Stimulated activated CD8-positive, alpha-beta memory T cell treated with anti-CD3 and anti-CD28 coated beads, Interleukin-4, amount 100 ng/mL, for 48 hours (primary cell): Measurements from ENCODE around the gene UFSP1.
"Not testable (repeated sequence)": the region's sequence is repeated elsewhere in the genome, so short reads cannot be mapped to it uniquely, and the experiment has no call there.

ENCODE experiments used
- DNase-seq: peaks from one replicate; pipeline ENCODE4 v3.0.0-alpha.2; 2020

Gene UFSP1

DNA sequence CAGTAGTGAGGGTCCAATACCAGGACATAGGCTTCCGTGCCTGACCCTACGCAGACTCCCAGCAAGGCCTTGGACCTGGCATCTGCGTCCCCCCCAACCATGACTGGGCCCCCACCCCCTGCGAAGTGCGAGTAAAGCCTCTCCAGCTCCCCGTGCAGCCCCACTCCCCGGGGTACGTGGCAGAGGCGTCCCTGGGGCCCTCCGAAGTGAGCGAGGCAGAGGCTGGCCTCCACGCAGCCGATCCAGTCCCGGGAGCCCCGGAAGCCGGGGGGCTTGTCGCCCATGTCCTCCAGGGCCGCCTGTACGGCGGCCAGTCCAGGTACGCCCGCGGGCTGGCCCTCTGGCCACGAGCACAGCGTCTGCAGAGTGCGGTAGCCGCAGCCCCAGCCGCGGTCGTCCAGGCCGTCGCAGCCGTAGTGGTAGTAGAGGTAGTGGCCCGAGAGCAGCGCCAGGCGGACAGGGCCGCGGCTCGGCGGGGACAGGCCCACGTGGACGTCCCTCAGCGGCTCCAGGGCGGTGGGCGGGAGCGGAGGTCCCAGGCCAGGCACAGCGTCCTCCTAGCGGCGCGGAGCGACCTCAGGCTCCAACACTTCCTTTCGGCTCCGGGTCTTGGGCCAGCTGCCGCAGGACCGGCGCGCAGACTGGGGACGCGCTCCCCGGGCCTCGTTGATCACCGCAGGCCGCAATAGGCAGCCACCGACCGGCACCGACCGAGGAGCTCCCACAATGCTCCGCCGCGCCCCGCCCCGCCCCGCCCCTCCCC, at the start of gene UFSP1:
UFSP1 (minus strand) TSS at position 728 of the 763 bp plus-strand sequence; CDS start at position 284, 444 bp downstream.
- no peak for DNase-seq

DNA sequence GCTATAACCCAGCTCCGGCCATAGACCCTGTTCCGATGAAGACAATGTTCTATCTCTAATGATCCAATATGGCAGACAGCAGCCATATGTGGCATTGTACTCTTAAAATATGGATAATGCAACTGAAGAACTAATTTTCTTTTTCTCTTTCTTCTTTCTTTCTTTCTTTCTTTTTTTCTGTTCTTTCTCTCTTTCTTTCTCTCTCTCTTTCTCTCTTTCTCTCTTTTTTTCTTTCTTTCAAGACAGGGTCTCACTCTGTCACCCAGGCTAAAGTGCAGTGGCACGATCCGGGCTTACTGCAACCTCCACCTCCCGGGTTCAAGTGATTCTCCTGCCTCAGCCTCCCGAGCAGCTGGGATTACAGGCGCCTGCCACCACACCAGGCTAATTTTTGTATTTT, 46.7 kb upstream of the UFSP1 start:
- DNase-seq: not testable (repeated sequence)

DNA sequence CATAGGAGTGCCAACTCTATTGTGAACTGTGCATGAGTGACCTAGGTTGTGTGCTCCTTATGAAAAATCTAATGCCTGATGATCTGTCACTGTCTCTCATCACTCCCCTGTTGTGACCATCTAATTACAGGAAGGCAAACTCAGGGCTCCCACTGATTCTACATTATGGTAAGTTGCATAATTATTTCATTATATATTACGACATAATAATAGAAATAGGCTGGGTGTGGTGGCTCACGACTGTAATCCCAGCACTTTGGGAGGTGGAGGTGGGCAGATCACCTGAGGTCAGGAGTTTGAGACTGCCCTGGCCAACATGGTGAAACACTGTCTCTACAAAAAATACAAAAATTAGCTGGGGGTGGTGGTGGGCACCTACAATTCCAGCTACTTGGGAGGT, 45.9 kb upstream of the UFSP1 start:
- DNase-seq: not testable (repeated sequence)

DNA sequence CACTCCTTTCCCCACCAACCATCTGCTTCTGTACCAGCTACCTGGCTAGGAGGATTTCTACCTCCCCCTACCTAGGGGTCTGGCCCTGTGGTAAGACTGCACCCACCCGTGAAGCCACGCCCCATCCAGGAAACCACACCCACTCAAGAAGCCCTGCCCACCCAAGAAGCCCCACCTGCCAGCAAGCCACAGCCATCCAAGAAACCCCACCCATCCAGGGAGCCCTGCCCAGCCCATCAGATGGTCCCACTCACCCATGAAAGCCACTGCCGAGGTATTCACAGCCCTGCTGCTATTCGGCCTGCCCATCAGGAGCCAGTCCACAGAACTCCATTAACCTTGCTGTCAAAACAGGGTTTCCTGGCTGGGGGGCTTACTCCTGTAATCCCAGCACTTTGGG, 44.2 kb upstream of the UFSP1 start:
- DNase-seq: no peak

DNA sequence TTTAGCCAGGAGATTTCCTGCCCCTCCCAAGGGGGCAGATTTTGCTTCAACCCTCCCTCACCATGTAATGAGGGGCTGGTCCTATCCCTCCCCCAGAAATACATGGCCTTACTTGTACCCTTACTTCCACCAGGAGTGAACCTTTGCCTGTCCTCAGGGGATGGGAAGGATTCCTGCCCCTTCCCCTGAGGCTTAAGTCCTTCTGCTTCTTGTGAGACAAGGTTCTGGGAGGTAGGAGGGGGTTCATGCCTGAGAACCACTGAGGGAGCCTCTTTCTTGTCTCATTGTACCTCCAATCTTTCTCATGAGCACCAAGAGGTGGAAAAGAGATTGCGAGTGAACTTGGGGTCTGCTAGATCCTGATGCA, 40.3 kb upstream of the UFSP1 start:
- DNase-seq: no peak

DNA sequence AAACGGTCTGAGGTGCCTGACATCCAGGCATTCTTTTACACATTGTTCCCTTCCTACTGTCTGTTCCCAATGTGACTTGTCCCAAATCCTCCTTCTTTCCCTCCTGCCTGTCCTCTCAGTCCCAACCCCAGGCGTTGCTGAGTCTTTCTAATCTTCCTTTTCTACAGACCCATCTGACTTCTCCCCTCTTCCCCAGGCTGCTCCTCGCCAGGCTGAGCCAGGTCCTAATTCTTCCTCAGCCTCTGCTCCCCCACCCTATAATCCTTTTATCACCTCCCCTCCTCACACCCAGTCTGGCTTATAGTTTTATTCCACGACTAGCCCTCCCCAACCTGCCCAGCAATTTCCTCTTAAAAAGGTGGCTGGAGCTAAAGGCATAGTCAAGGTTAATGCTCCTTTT, 34.1 kb upstream of the UFSP1 start:
- not testable (repeated sequence) for DNase-seq

DNA sequence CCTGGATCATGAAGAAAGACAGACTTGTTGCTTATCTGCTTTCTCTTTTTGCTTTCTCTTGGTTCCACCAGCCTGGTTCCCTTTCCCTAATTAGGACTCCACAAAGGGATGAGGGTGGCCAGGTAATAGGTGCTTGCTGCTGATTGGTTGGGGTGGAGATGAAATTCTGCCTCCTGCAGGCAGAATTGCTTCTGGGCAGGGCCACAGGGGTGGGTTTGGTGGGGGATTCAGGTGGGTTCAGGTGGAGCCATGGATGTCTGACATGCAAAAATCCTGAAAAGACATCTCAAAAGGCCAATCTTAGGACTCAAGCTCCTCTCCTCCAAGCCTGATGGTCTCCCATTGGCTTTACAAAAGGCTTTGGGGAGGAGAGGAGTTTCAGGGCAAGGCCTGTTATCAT, 31.5 kb upstream of the UFSP1 start:
- no peak for DNase-seq

DNA sequence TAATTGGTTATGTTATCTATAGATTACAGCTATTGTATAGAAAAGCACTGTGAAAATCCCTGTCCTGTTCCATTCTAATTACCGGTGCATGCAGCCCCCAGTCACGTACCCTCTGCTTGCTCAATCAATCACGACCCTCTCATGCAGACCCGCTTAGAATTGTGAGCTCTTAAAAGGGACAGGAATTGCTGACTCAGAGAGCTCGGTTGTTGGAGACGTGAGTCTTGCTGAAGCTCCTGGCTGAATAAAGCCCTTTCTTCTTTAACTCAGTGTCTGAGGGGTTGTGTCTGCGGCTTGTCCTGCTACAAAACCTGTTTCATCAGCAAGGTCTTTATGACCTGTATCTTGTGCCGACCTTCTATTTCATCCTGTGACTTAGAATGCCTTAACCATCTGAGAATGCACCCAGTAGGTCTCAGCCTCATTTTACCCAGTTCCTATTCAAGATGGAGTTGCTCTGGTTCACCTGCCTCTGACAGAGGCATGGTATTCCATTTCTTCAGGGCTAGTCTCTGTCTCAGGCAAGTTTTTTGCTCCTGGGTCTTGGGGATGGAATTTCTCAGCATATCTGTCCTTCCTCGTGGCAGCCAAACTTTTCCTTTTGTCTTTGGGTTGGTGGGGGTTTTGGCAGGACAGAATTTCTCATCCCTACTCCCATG, 30.4 kb upstream of the UFSP1 start:
- DNase-seq: not testable (repeated sequence)

DNA sequence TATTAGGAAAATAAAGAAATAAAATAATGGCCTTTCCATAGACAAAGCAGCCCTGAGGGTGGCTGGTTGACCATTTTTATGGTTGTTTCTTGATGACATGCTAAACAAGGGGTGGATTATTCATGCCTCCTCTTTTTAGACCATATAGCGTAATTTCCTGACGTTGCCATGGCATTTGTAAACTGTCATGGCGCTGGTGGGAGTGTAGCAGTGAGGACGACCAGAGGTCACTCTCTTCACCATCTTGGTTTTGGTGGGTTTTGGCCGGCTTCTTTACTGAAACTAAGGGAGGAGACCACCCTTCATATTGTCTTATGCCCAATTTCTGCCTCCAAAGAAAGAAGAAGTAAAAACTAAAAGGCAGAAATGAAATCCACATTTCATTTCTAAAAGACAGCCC, 29.8 kb upstream of the UFSP1 start:
- not testable (repeated sequence) for DNase-seq

DNA sequence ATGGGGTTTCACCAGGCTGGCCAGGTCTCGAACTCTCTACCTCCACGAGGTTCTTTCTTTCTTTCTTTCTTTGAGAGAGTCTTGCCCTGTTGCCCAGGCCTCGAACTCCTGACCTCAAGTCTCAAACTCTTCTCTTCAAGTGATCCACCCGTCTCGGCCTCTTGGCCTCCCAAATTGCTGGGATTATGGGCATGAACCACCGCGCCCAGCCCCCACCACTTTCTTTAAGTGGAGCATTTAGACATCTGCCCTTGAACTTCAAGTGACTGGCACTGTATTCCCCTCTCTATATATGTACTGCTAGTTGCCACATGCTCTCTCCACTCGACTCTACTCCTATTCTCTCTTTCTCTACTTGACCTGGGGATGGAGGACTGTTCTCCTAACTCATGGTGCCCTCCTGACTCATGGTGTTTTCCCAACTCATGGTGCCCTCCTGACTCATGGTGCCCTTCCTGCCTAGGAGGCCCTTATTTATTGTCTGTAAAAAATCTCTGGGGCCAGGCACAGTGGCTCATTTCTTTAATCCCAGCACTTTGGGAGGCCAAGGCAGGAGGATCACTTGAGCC, 25.4 kb upstream of the UFSP1 start:
- DNase-seq: no peak

DNA sequence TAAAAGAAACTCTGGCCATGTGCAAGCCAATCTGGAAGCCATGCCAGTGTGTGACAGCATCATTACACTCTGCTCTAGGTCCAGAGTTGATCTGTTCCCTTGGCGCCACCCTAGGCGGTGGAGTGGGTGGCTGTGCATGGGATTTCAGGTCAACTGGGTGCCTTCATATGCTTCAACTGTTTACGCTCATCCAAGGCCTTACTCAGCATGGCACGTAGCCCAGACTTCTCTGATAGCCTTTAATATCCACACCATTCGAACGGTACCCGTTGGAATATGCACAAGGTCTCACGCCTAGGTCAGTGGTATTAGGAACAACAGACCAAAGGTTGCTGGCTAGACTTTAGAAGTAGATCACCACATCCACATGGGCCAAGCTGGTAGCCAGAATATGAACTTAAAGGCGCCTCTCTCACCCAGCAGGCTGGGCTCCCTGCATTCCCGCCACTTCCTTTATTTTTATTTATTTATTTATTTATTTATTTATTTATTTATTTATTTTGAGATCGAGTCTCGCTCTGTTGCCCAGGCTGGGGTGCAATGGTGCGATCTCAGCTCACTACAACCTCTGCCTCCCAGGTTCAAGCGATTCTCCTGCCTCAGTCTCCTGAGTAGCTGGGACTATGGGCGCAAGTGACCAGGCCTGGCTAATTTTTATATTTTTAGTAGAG, 24.8 kb upstream of the UFSP1 start:
- no peak for DNase-seq

DNA sequence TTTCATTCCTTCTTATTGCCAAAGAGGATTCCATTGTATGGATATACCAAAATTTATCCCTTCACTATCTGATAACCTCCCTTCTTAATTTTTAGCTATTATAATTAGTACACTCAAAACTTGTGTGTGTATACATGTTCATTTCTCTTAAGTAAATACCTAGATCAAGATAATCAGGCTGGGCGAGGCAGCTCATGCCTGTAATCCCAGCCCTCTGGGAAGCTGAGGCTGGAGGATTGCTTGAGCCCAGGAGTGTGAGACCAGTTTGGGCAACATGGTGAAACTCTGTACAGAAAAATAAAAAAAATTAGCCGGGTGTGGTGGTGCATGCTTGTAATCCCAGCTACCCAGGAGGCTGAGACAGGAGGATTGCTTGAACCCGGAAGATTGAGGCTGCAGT, 22.0 kb upstream of the UFSP1 start:
- no peak for DNase-seq

DNA sequence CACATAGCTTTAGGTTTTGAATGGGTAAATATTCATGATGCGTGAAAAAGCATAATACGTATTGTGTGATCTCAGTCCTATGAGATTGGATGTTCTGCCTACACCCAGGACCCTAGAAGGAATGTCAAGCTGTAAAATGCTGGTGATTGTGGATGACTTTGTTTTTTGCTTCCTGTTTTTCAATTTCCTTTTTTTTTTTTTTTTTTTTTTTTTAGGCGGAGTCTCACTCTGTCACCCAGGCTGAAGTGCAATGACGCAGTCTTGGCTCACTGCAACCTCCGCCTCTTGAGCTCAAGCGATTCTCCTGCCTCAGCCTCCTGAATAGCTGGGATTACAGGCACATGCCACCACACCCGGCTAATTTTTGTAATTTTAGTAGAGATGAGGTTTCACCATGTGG, 20.9 kb upstream of the UFSP1 start:
- DNase-seq: not testable (repeated sequence)

DNA sequence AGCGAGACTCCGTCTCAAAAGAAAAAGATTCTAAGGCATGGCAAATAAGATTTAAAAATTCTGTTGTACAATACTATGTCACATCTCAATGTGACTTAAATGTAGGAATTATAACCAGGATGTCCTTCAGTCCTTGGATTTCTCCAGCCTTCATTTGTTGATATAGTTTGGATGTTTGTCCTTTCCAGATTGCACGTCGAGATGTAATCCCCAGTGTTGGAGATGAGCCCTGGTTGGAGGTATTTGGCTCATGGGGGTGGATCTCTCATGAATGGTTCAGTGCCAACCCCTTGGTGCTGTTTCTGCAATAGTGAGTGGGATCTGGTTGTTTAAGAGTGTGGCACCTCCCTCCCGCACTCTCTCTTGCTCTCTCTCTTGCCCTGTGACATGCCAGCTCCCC, 19.0 kb upstream of the UFSP1 start:
- DNase-seq: no peak

DNA sequence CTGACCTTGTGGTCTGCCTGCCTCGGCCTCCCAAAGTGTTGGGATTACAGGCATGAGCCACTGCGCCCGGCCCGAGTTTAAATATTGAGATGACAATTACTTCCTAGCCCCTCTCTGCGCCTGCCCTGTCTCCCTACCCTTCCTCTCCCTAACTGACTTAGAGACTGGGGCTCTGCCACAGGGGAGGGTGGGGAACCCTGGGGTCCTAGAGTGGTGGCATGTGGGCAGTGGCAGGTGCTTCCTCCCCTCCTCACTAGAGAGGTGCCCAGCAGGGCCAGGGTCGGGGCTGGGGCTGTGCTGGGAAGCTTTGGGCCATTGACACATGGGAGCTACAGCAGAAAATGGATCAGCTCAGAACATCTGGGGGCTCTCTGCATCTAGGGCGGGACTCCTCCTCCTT, 13.1 kb upstream of the UFSP1 start:
- no peak for DNase-seq

DNA sequence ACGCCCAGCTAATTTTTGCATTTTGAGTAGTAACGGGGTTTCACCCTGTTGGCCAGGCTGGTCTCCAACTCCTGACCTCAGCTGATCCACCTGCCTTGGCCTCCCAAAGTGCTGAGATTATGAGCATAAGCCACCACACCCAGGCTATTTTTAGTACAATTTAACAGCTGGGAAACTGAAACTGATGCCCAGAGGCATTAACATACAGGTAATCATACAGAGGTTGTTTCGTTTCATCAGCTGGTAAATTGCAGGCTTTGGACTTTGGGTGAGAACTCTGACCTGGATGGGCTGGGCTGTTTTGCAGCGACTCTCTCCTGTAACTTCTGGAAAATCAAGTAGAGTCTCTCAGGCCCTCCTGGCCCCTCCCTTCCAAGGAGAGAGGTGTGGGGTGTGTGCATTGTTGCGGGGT, 12.4 kb upstream of the UFSP1 start:
- DNase-seq: no peak

DNA sequence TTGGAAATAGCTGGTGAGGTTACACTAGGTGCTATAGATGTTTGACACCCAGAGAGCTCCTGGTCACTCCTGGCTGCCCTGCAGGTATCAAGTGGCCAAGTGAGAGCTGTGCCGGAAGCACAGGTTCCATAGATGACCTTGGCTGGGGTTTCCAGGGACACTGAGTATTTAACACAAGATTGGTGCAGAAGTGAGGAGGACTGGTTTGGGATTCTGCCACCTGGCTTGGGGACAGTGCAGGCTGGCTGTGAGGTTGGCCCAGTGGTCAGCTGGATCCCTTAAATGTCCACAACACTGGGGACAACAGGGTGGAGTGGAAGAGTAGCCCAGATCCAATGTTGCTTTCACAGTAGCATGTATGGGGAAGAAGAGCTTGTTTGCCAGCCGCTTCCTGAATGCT, 11.5 kb upstream of the UFSP1 start:
- no peak for DNase-seq

DNA sequence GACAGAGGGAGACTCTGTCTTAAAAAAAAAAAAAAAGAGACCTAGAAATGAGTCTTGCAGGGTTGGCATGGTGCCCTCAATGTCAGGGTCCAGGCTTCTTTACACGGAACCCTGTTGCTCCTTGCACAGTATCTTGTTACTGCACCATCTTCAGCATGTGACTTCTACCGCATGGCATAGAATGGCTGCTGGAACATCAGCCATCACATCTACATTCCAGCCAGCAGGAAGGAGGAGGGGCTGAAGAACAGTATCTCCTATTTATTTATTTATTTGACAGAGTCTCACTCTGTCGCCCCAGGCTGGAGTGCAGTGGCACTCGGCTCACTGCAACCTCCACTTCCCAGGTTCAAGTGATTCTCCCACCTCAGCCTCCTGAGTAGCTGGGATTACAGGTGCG, 9.9 kb upstream of the UFSP1 start:
- no peak for DNase-seq

DNA sequence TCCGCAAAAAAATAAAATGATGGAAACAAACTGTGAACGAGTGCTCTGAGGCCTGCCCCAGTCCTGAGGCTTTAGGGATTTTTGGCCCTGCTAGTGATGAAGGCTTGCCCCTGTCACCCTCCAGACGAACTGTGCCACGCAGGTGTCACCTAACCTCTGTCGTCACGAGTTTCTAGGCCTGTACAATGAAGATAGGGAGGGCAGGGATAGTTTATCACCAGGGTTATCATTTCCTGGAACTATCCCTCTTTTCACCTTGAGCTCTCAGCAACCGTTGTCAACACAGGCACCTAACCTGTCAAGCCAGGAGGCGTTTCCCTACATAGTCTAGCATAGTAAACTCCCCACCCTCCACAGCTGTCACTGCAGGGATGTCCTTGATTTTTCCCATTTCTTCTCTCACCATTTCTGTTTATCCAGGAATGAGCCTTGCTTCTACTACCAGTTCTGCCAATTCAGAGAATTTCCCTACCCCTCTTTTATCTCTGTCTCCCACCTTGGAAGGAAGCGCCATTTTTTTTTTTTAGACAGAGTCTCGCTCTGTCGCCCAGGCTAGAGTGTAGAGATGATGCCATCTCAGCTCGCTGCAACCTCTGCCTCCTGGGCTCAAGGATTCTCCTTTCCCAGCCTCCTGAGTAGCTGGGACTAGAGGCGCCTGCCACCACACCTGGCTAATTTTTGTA, 8.4 kb upstream of the UFSP1 start:
- DNase-seq: no peak

DNA sequence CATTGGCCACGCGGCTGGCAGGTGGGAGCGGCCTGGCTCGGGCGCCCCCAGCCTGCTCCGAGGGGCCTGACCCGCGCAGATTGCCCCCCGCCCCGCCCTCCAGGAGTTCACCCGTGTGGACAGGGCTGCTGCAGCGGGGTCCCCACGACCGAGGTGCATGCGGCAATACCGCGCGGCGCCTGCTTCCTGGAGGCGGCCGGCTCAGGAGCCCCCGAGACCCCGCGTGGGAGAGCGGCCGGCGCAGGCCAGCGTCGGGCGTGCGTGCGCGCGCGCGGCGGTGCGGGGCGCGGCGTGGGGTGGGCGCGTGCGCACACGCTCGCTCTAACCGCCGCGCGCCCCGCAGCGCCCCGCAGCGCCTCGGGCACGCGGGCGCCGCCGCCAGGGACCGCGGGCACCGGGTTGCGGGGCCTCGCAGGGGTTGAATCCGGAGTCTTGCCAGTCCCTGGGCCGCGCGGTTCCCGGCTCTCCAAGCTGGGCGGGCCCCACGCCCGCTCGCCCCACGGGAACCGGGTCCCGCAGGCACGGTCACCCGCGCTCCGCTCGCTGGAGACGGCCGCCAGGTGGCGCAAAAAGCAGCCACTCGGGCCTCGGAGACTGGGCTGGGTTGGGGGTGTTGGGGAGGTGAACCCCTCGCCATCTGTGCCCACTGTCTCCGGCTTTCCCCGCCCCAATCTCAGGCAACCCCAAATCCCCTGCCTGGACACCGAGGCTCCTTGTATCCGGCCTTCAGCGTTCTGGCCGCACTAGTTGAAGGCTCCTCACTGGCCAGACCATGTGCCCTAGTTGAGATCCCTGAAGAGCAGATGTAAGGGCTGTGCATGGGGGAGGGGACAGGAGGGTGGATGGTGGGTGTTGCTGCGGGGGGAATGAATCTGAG, 7.5 kb upstream of the UFSP1 start:
- DNase-seq: peak; percentile 81

DNA sequence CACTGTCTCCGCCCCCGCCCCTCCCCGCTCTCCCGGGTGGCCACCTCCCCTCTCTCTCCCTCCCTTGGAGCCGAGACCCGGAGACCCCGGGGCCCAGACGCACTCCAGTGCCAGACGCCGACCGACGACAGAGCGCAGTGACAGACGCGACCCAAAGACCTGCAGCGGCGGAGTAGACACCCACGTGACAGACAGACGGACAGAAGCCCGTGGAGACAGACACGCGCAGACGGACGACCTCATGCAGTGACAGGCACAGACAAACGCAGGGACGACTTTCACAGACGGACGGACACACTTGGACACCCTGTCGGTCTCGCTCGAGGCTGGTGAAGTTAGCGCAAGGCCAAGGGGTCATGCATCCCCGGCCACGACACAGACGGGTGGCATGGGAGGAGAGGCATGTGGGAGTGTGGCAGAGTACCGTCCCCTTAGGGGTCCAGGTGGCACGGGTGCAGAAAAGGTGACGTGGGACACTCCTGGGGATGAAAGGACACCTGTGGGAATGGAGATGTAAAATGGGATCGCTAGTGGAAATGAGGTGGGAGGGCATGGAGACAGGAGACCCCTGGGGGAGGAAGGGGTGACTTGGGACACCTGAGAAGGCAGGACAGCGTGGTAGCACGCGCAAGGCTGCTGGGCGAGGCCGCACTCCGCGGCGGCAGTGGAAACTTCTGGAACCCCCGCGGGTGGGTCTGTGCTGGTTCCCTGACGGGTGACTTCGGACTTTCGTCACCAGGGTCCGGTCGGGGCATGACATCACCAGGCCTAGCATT, 6.6 kb upstream of the UFSP1 start:
- peak; percentile 48 for DNase-seq

DNA sequence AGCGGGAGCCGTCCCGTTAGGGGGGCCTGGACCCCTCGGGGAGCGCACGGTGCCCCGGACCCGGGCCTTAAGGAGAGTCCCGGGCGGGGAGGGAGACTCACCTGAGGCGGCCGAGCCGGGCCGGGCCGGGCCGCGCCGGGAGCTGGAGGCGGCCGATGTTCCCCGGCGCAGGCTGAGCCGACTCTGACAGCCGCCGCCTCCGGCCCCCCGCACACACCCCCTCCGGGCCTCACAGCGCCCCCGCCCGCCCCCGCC, 6.1 kb upstream of the UFSP1 start, which contains the start of gene ACHE:
ACHE (minus strand) TSS at position 188 of the 255 bp plus-strand sequence. CDS start 1,656 bp downstream, outside the sequence.
- no peak for DNase-seq
